ENCODE results near the gene HCN2.
"Not testable (repeated sequence)": the region's sequence is repeated elsewhere in the genome, so short reads cannot be mapped to it uniquely, and the experiment has no call there.

HCN2 gene

DNA sequence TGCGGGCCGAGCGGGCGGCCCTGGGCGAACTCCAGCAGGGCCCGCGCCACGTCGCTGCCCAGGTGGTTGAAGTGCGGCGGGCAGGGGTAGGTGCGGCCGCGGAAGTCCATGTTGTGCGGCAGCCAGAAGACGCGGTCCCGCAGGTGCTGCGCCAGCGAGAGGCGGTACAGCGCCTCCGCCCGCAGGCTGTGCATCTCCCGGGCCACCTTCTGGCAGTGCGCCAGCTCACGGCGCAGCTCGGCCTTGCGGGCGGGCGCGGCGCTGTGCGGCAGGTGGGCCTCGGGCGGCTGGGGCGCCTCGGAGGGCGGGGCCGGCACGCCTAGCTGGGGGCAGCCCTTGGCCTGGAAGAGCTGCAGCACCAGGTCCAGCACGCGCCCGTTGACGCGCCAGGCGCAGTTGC lies 31.5 kb downstream of the HCN2 start:
- DNase-seq = not testable (repeated sequence)

GRCh38 chr19:621819-622218 lies 32.1 kb downstream of the HCN2 start:
- DNase-seq = no peak

DNA sequence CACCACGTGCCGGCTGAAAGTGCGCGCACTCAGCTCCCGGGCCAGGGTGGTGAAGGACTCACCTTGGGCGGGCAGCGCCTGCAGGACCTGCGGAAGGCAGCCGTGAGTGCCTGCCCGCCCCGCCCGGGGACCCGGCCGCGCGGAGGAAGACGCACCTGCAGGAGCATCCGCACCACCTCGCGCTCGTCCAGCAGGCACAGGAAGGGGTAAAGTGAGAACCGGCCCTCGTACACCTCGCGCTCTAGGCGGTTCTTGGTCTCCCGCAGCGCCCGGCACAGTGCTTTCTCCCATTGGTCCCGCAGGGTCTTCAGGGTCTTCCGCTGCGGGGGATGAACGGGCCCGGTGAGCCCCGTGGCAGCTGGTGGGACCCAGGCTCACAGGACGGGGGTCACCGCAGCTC lies 33.0 kb downstream of the HCN2 start:
- DNase-seq = no peak

DNA sequence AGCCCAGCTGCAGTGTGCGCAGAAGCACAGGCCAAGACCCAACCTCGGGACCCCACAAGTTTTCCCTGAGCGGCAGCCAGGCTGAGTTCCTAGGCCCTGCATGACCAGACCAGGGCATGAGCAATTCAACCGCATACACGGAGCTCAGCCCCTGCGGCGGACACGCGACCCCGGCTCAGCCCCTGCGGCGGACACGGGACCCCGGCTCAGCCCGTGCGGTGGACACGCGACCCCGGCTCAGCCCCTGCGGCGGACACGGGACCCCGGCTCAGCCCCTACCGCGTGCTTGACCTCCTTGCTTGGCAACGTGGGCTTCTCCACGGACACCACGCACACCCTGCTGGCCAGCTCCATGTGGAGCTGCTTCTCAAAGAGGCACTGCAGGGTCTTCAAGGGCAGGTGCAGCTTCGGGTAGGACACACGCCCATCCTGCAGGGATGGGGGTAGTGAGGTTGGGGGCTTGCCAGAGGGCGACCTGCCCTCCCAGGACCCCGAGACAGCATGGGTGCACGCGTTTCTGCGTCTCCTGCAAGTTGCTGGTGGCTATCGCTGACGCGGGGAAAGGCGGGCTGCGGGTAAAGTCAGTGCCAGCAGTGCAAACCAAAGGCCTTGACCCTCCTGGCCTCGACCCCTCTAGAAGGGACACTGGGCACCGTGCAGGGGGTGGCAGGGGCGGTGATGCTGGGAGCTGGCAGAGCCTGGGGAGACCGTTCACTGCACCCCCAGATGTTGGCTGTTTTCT lies 33.7 kb downstream of the HCN2 start:
- no peak for DNase-seq

DNA sequence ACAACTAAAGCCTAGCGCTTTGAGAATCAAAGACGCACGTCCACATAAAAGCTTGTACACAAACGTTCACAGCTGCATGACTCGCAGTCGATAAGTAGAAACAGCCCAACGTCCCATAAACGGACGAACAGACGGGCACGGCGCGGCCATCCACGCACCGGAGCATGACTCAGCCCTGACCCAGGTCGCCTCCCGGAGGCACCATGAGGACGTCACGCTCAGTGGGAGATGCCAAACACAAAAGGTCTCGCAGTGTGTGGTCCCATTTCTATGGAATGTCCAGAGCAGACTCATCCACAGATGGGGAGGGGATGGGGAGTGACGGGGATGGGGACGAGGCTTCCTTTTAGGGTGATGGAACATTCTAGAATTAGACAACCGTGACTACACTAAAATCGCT lies 34.3 kb downstream of the HCN2 start:
- no peak for DNase-seq

- no peak for DNase-seq
Measured at GRCh38 chr19:624433-625109, 34.9 kb downstream of the HCN2 start.

DNA sequence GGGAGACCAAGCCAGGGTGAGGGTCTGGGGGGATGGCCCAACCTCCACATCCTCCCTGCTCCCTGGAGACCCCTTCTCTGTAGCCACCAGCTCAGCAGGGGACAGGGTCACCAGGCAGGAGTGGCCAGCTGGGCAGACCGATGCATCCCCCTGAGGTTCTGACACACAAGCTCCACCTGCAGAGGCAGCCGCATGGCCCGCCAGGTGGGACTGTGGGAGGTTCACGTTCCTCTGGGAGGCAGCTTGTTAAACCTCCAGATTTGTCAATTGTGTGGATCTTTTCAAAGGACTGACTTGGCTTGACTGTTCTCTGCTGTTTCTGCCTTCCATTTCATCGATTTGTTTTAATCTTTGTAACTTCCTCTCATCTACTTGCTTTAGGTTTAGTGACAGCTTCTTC lies 35.6 kb downstream of the HCN2 start:
- DNase-seq = no peak

DNA sequence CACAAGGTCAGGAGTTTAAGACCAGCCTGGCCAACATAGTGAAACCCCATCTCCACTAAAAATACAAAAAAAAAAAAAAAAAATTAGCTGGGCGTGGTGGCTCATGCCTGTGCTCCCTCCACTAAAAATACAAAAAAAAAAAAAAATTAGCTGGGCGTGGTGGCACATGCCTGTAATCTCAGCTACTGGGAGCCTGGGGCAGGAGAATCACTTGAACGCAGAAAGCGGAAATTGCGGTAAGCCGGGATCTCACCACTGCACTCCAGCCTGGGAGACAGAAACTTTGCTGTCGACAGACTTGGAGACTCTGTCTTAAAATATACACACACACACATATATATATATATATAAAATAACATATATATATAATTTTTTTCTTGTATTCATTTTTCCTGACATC lies 36.9 kb downstream of the HCN2 start:
- DNase-seq = not testable (repeated sequence)

- DNase-seq = peak in 1 of 3 donors; percentile 28
Measured at GRCh38 chr19:628168-628567, 38.5 kb downstream of the HCN2 start.

- not testable (repeated sequence) for DNase-seq
Measured at GRCh38 chr19:629515-629914, 39.8 kb downstream of the HCN2 start.

- no peak for DNase-seq
Measured at GRCh38 chr19:629961-630714, 40.5 kb downstream of the HCN2 start.

DNA sequence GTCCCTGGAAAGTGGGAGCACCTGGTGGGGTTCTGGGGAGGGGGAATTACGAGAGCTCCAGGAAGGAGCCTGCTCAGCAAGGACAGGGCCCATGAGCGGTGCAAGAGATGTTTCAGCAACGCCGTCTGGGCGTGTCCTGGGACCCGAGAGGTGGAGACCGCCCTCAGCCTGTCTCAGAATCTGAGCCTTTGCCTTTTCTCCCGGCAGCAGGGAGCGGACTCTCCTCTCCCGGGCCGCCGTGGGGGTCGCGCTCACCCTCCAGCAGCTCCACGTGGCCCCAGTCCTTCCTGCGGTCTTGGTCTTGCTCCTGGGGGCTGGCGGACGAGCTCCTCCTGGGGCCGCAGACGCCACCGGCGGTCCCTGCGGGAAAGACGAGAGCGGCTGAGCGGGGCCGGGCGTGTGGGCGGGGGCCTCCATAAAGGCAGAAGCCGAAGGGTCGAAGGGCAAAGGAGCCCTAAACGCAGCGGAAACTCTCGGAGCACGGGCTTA lies 42.9 kb downstream of the HCN2 start:
- DNase-seq = peak; percentile 72 to 92 (median 79)

DNA sequence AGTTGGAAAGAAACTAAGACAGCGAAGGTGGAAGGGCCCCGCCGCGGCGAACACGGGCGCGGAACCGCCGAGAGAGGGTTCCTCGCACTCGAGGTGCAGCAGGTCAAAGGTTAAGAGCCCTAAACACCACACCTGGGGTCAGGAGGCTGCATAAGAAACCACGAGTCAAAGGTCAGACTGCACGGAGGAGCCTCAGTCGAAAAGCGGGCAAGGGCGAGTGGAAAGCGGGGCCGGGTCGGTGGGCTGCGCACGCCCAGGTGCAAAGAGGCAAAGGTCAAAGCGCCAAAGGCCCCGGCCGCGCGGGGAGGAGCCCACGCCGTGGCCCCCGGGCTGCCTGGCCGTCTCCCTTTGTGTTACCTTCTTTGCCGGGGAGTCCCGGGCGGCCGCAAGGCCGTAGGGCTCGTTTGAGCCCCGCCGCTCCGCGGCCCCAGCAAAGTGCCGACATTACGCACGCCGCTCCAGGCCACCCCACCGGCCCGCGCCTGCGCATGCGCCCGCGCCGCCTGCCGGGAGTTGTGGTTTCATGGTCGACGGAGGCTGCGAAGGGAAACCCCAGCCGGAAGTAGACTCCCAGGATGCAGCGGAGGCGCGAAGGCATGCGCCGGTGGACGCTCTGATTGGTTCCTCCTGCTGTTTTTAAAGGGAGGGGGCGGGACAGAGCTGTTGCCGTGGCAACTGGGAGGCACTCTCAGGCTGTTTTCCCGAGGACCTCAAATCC lies 43.5 kb downstream of the HCN2 start, which contains the start of gene POLRMT:
Gene POLRMT (minus strand): TSS at position 470 of the 718 bp plus-strand sequence. CDS start 25 bp downstream, at position 445.
- peak; percentile 98 to 99 (median 99) for DNase-seq

DNA sequence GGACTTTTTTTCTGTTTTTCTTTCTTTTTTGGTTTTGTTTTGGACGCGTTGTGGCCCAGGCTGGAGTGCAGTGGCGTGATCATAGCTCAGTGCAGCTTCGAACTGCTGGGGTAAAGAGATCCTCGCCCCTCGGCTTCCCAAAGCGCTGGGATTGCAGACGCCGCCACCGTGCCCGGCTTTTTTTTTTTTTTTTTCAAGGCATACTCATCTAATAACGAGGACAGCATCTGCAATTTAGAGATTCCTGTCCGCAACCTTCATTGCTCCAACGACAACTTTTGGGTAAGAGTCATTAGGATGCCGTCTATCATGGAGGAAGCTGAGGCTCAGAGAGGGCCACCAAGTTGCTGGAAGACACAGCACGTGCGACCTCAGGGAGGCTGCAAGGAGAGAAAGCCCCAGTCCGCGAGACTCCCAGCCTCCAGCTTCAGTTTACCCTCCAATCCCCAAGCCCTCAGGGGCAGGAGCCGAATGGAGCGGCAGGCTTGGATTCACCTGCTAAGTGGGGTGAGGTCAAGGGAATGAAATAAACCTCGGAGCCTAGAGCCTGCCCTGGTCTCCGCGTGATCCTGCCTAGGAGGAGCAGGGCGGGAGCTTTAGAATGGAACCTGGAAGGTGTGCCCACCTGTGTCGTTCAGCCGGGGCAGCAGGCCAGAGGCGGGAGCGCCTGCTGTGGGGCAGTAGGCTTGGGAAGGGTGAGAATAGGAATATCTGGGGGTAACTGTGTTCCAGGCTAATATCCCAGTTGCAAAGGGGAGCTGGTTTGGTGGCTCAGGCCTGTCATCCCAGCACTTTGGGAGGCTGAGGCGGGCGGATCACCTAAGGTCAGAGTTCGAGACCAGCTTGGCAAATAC lies 44.3 kb downstream of the HCN2 start:
- DNase-seq = peak in 1 of 3 donors; percentile 15

DNA sequence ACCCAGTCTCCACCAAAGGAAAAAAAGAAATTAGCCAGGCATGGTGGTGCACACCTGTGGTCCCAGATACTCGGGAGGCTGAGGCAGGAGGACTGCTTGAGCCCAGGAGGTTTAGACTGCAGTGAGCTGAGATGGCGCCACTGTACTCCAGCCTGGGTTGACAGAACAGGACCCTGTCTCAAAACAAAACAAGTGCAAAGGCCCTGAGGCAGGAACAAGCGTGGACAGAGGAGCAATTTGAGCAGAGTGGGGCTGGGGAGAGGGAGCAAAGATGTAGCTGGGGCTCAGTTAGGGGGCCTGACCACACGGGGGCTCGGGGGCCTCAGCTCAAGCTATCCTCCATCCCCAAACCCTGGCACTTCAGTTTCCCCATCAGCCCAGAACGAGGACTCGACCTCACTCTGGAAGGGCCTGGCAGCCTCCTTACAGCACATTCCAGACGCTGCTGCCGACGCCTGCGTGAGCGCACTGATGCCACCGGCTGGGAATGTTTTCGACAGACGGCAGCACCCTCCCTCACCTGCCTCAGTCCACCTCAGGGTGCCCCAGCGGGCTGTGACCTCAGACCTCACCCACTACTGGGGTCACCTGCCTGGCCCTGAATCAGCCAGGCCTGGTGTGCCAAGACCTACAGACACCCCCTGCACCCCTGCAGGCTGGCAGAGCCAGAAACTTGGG lies 45.4 kb downstream of the HCN2 start:
- no peak for DNase-seq

GRCh38 chr19:638906-639252 lies 49.2 kb downstream of the HCN2 start:
- no peak for DNase-seq

DNA sequence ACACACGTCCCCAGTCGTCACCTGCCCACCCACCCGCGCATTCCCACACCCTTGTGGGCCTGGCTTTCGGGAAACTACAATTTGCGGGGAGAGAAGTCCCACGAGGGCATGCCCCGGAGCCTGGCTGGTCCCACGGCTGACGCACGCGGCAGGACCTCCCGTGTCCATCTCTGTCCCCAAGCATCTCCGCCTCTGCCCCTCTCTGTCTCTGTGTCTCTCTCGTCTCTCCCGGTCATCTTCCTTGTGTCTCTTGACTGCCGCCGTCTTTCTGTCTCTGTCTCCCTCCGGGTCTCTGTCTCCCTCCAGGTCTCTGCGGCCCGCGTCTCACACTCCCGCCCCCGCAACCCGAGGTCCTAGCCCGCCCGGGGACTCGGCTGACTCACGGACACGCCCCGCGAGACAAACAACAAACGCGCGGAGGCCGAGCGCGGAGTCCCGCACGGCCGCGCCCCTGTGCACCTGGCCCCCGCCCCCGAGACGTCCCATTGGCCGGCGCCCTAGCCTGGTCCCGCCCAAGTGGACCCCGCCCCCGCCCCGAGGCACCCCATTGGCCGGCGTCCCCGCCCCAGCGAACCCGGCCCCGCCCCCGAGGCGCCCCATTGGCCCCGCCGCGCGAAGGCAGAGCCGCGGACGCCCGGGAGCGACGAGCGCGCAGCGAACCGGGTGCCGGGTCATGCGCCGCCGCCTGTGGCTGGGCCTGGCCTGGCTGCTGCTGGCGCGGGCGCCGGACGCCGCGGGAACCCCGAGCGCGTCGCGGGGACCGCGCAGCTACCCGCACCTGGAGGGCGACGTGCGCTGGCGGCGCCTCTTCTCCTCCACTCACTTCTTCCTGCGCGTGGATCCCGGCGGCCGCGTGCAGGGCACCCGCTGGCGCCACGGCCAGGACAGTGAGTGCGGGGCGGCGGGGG lies 49.8 kb downstream of the HCN2 start, which contains the start of gene FGF22:
Gene FGF22 (plus strand): TSS at position 627 of the 908 bp plus-strand sequence. CDS start 47 bp downstream, at position 674.
- DNase-seq = peak; percentile 92 to 99 (median 99)

GRCh38 chr19:640161-640558 lies 50.5 kb downstream of the HCN2 start:
- DNase-seq = no peak

DNA sequence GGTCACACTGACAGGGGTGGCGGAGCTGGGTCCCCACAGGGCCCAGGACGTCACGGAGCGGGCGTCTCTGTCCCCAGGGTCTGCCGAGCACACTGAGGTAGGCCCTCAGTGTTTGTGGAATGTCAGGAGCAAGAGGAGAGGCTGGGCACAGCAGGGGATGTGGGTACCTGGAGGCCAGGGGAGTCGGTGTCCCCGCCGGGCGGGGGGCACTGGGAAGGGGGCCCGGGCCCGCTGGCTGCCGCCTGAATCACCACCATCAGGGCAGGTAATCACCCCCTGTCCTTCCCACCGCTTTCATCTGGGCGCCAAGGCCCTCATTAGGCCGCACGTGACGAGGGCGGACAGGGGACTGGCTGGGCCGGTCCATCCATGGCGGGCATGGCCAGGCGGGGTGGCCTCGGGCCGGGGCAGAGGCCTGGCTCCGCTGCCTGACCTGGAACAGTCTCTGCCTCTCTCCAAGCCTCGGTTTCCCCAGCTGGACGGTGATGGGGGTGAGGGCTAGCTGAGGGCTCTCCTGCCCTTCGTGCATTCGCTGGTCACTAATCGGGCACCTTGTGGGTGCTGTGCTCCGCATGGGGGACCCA lies 51.0 kb downstream of the HCN2 start:
- DNase-seq = no peak

DNA sequence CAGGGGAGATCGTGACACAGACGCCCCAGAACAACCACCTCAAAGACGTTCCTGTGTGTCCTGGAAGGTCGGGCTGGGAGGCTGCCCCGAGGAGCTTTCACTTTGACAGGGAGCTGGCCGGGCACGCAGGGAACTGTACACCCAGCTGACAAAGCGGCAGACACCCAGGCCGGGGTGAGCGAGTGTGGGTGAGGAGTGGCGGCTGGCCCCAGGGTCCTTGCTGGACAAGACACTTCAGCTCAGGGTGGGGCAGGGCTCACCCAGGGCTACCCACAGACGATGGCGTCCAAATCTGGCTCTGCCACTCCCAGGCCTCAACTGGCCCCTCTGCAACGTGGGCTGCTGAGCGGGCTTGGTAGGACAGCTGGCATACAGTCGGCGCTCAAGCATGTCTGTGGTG lies 52.0 kb downstream of the HCN2 start:
- DNase-seq = no peak
